Fibroblast of lung (primary cell): ENCODE results near the gene B3GLCT. TPM values are rescaled to one million over a fixed set of nuclear protein-coding genes. Genes with fewer than 3 reads are reported as not detected.

Experiments
- DNase-seq, 2 donors: peaks; one replicate each; pipeline versions ENCODE4 v3.0.0 to v3.0.0-alpha.2; 2010; ENCODE audit warnings: low read depth in 2 of 2
- H2AFZ ChIP-seq: 2 replicates; pipeline ENCODE4 v1.5.1; 2012; ENCODE audit warnings: low read length, control low read depth, inconsistent platforms
- H3K27ac ChIP-seq: 2 replicates; pipeline ENCODE4 v1.5.1; 2011; ENCODE audit warnings: low read length, control low read depth; ENCODE audit not compliant: insufficient read depth
- H3K27me3 ChIP-seq: 2 replicates; pipeline ENCODE4 v1.5.1; 2011; ENCODE audit warnings: mild to moderate bottlenecking, low read length; ENCODE audit not compliant: control insufficient read depth, insufficient read depth
- H3K36me3 ChIP-seq: 2 replicates; pipeline ENCODE4 v1.5.1; 2011; ENCODE audit warnings: low read length; ENCODE audit not compliant: control insufficient read depth, insufficient read depth
- H3K4me1 ChIP-seq: 2 replicates; pipeline ENCODE4 v1.5.1; 2011; ENCODE audit warnings: low read length; ENCODE audit not compliant: control insufficient read depth, insufficient read depth; ENCODE audit errors: extremely low read depth
- H3K4me2 ChIP-seq: 2 replicates; pipeline ENCODE4 v1.5.1; 2011; ENCODE audit warnings: low read length, control low read depth; ENCODE audit not compliant: insufficient read depth; ENCODE audit errors: extremely low read depth
- H3K4me3 ChIP-seq, 4 experiments: fragments of 200-600 bp in 1 of 4; sonication (generic) in 1 of 4; replicated peaks in 1 of 4; 2 replicates each; pipeline ENCODE4 v1.5.1; 2011 to 2016; ENCODE audit warnings: low read length in 4 of 4, low read depth in 3 of 4, mild to moderate bottlenecking in 3 of 4, control low read depth in 2 of 4, inconsistent platforms in 1 of 4, mixed read lengths in 1 of 4; ENCODE audit not compliant: insufficient read depth in 1 of 4; ENCODE audit errors: control extremely low read depth in 1 of 4
- H3K79me2 ChIP-seq: 2 replicates; pipeline ENCODE4 v1.5.1; 2012; ENCODE audit warnings: mild to moderate bottlenecking, low read length, inconsistent platforms; ENCODE audit not compliant: control insufficient read depth, insufficient read depth
- H3K9ac ChIP-seq: 2 replicates; pipeline ENCODE4 v1.5.1; 2011; ENCODE audit warnings: mild to moderate bottlenecking, low read length, control low read depth; ENCODE audit not compliant: insufficient read depth
- H3K9me3 ChIP-seq: 2 replicates; pipeline ENCODE4 v1.5.1; 2012; ENCODE audit warnings: low read depth, low read length; ENCODE audit not compliant: control insufficient read depth, insufficient read depth
- H4K20me1 ChIP-seq: 2 replicates; pipeline ENCODE4 v1.5.1; 2011; ENCODE audit warnings: low read length; ENCODE audit not compliant: control insufficient read depth, insufficient read depth; ENCODE audit errors: extremely low read depth
- CTCF ChIP-seq, 2 donors: IDR thresholded peaks in 1 of 2; conservative IDR thresholded peaks in 1 of 2; 1 replicate in 1 of 2; 2 replicates in 1 of 2; pipeline ENCODE4 v1.5.1; 2011 to 2012; ENCODE audit warnings: low read length in 2 of 2, control low read depth in 1 of 2, inconsistent platforms in 1 of 2, low read depth in 1 of 2, mild to moderate bottlenecking in 1 of 2
- EZH2 ChIP-seq: IDR thresholded peaks from 2 replicates; pipeline ENCODE4 v1.5.1; 2012; ENCODE audit warnings: low read length, control low read depth, mild to moderate bottlenecking; ENCODE audit errors: missing control alignments
- polyA plus RNA-seq, 2 donors: library from polyadenylated mRNA; depleted of rRNA in 1 of 2; stranded (reverse) in 1 of 2; unstranded in 1 of 2; fragments of >200 nt; gene quantifications; 2 replicates each; pipeline ENCODE4 v1.2.1, GENCODE V29; 2011 to 2012; ENCODE audit warnings: missing spikeins in 1 of 2
- total RNA-seq: library from RNA; depleted of rRNA; stranded (reverse); fragments of >200 nt; gene quantifications from 2 replicates; pipeline ENCODE4 v1.2.1, GENCODE V29; 2014

Gene B3GLCT
- total and polyA plus RNA-seq, 2 donors (not counting 1 experiment from before 2014, with no cell fraction given), result 4.4 to 7.8 TPM

GRCh38 chr13:31184451-31184850, 15.3 kb upstream of the B3GLCT start:
- H2AFZ ChIP-seq, result no peak overlapping the region
- no peak overlapping the region for H3K4me3 ChIP-seq
- no peaks in the 10 kb centered on the region for H3K79me2 ChIP-seq
- H3K36me3 ChIP-seq, result no peaks in the 10 kb centered on the region
- no peaks in the 10 kb centered on the region for H3K4me1 ChIP-seq
- TF ChIP-seq CTCF (conservative IDR thresholded peaks at IDR 0.05 in 1 of 2, IDR thresholded peaks at IDR 0.05 in 1 of 2; ENCODE audit: low read depth in 1 of 2, low read length in 2 of 2), result no peak
- TF ChIP-seq EZH2, result no peak
- H3K9ac ChIP-seq, result no peak overlapping the region
- H3K9me3 ChIP-seq, result no peaks in the 10 kb centered on the region
- H3K27ac ChIP-seq, result no peak overlapping the region
- DNase-seq, result no peak
- peaks cover 6% of the 10 kb centered on the region for H3K27me3 ChIP-seq
- no peaks in the 10 kb centered on the region for H4K20me1 ChIP-seq
- no peak overlapping the region for H3K4me2 ChIP-seq

GRCh38 chr13:31184981-31185645, 14.7 kb upstream of the B3GLCT start:
- no peaks in the 10 kb centered on the region for H3K79me2 ChIP-seq
- H3K4me3 ChIP-seq, result no peak overlapping the region
- H3K9me3 ChIP-seq, result no peaks in the 10 kb centered on the region
- no peaks in the 10 kb centered on the region for H4K20me1 ChIP-seq
- H2AFZ ChIP-seq, result no peak overlapping the region
- TF ChIP-seq CTCF (conservative IDR thresholded peaks at IDR 0.05 in 1 of 2, IDR thresholded peaks at IDR 0.05 in 1 of 2; ENCODE audit: low read depth in 1 of 2, low read length in 2 of 2) (no peak), EZH2 (no peak)
- no peaks in the 10 kb centered on the region for H3K4me1 ChIP-seq
- no peaks in the 10 kb centered on the region for H3K36me3 ChIP-seq
- DNase-seq, result no peak
- peaks cover 7% of the 10 kb centered on the region for H3K27me3 ChIP-seq
- H3K27ac ChIP-seq, result no peak overlapping the region
- H3K9ac ChIP-seq, result no peak overlapping the region
- no peak overlapping the region for H3K4me2 ChIP-seq

- no peak overlapping the region for H3K9ac ChIP-seq
- H3K27me3 ChIP-seq, result peaks cover 16% of the 10 kb centered on the region
- H4K20me1 ChIP-seq, result no peaks in the 10 kb centered on the region
- H3K79me2 ChIP-seq, result no peaks in the 10 kb centered on the region
- TF ChIP-seq CTCF (conservative IDR thresholded peaks at IDR 0.05 in 1 of 2, IDR thresholded peaks at IDR 0.05 in 1 of 2; ENCODE audit: low read depth in 1 of 2, low read length in 2 of 2) (no peak), EZH2 (no peak)
- H3K9me3 ChIP-seq, result no peaks in the 10 kb centered on the region
- H2AFZ ChIP-seq, result no peak overlapping the region
- H3K4me2 ChIP-seq, result no peak overlapping the region
- no peak overlapping the region for H3K4me3 ChIP-seq
- DNase-seq, result no peak
- H3K36me3 ChIP-seq, result no peaks in the 10 kb centered on the region
- no peaks in the 10 kb centered on the region for H3K4me1 ChIP-seq
- H3K27ac ChIP-seq, result no peak overlapping the region
Observed at GRCh38 chr13:31191748-31192147, 8.0 kb upstream of the B3GLCT start.
